Chondrocyte (in vitro differentiated cells): ENCODE data around the gene LARGE2. TPM values are rescaled to one million over a fixed set of nuclear protein-coding genes. Genes with fewer than 3 reads are reported as not detected.
A peak's percentile ranks its signal among the peaks of the same experiment; 100 is the strongest.

Experiments used
- DNase-seq: peaks from one replicate; pipeline ENCODE4 v3.0.0; 2021; ENCODE audit warnings: mixed read lengths, low spot score
- H3K27ac Mint-ChIP-seq: one replicate; pipeline ENCODE4 v1.8.0; 2021; ENCODE audit warnings: mild to moderate bottlenecking, moderate library complexity, mixed read lengths; ENCODE audit not compliant: unreplicated experiment
- H3K27me3 Mint-ChIP-seq: 2 replicates; pipeline ENCODE4 v1.8.0; 2021; ENCODE audit warnings: low read depth, mixed read lengths
- H3K36me3 Mint-ChIP-seq: 2 replicates; pipeline ENCODE4 v1.8.0; 2021; ENCODE audit warnings: low read depth, mixed read lengths
- H3K4me1 Mint-ChIP-seq: 2 replicates; pipeline ENCODE4 v1.8.0; 2021; ENCODE audit warnings: low read depth, mild to moderate bottlenecking, mixed read lengths
- H3K4me3 Mint-ChIP-seq: one replicate; pipeline ENCODE4 v1.8.0; 2021; ENCODE audit warnings: mild to moderate bottlenecking, moderate library complexity, mixed read lengths; ENCODE audit not compliant: unreplicated experiment
- H3K9me3 Mint-ChIP-seq: 2 replicates; pipeline ENCODE4 v1.8.0; 2021; ENCODE audit warnings: low read depth, mixed read lengths
- CTCF ChIP-seq: fragments of 200-600 bp; sonication (generic); IDR thresholded peaks from 2 replicates; pipeline ENCODE4 v1.5.0; 2021; ENCODE audit warnings: antibody characterized with exemption, mild to moderate bottlenecking, moderate library complexity
- total RNA-seq: library from RNA; stranded (reverse); gene quantifications from 3 replicates; pipeline ENCODE4 v1.2.1, GENCODE V29; 2021

Gene LARGE2
- total RNA-seq, 1 donor from 2014 or later: not detected

DNA sequence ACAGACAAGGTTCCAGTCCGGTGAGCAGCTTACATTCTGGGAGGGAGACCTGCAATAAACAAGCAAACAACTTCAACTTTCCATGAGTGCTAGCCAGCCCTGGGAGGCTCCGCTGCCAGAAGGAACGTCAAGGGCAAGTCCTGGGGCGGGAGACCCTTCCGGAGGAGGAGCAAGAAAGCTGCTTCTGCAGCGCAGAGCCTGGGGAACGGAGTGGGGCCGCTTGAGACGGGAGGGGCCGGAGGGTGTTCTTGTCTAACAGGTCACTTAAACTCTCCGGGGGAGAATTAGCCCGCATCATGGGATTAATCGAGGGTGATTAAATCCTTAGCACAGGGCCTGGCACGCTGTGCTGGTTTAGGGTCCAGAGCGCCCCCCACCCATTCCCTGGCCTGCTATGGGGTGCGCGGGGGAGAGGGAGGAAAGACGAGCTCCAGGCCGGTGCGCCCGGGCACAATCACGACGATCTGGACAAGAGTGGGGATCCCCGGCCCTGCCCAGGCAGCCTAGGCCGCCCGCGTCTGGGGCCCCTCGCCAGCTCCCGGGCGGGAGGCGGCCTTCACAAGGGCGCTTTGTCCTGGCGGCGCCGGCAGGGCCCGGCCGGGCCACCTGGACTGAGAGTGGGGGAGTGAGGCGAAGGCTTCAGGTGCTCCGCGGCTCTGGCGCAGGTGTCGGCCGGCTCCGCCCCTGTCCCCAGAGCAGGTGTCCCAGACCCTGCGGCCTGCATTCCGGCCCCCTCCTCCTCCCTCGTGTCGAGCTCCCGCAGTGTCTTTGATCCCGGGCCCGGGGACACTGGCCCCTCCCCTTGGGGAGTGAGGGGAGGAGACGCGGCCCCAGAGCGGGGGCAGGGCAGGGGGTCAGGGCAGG lies 663 bp upstream of the LARGE2 start:
- Mint-ChIP-seq H3K9me3 (no peaks in the 10 kb centered on the region), H3K27ac (no peak overlapping the region)
- peak; percentile 90 for DNase-seq

GRCh38 chr11:45924036-45924915 lies 1.8 kb downstream of the LARGE2 start:
- peaks cover 28% of the 10 kb centered on the region for H3K27me3 Mint-ChIP-seq
- peak overlapping the region; percentile 17 for H3K4me3 Mint-ChIP-seq
- DNase-seq: no peak
- H3K36me3 Mint-ChIP-seq: peaks cover 3% of the 10 kb centered on the region
- H3K9me3 Mint-ChIP-seq: no peaks in the 10 kb centered on the region
- TF ChIP-seq CTCF: no peak
- H3K4me1 Mint-ChIP-seq: peaks cover 7% of the 10 kb centered on the region
- no peak overlapping the region for H3K27ac Mint-ChIP-seq

More for the DNA sequence above, 663 bp upstream of the LARGE2 start:
- Mint-ChIP-seq H3K4me1 (peaks cover 11% of the 10 kb centered on the region), H3K4me3 (no peak overlapping the region), H3K36me3 (peaks cover 3% of the 10 kb centered on the region), H3K27me3 (peaks cover 25% of the 10 kb centered on the region)
- TF ChIP-seq CTCF: no peak

DNA sequence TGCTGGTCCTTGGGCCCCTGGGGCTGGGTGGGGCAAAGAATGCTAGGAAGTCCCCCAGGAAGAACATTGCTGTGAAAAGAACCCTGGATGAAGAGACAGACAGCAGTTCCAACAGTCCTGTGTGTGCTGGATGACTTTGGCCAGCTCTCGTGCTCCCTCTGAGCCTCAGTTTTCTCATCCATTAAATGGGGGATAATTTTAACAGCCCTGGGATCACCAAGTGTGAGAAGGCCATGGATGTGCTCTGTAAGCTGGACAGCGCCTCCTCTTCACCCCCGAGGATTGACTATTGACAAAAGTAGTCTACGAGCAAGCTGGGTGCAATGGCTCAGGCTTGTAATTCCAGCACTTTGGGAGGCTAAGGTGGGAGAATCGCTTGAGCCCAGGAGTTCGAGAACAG lies 2.5 kb downstream of the LARGE2 start:
- Mint-ChIP-seq H3K4me3 (no peak overlapping the region), H3K27ac (no peak overlapping the region), H3K27me3 (peaks cover 28% of the 10 kb centered on the region), H3K4me1 (peaks cover 10% of the 10 kb centered on the region), H3K36me3 (peaks cover 4% of the 10 kb centered on the region), H3K9me3 (no peaks in the 10 kb centered on the region)
- no peak for DNase-seq
- TF ChIP-seq CTCF: no peak

GRCh38 chr11:45925550-45925949 lies 3.1 kb downstream of the LARGE2 start:
- Mint-ChIP-seq H3K9me3 (no peaks in the 10 kb centered on the region), H3K36me3 (peaks cover 5% of the 10 kb centered on the region), H3K27ac (no peak overlapping the region), H3K27me3 (peaks cover 28% of the 10 kb centered on the region), H3K4me1 (peaks cover 14% of the 10 kb centered on the region), H3K4me3 (no peak overlapping the region)
- no peak for TF ChIP-seq CTCF
- no peak for DNase-seq

DNA sequence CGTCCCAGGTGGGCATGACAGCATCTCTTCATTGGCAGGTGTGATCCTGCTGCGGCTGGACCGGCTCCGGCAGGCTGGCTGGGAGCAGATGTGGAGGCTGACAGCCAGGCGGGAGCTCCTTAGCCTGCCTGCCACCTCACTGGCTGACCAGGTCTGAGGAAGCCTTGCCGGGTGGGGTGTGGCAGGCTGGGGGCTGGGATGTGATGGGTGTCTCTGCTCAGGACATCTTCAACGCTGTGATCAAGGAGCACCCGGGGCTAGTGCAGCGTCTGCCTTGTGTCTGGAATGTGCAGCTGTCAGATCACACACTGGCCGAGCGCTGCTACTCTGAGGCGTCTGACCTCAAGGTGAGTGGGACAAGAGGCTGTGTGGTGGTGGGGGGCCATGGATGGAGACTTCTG lies 3.5 kb downstream of the LARGE2 start:
- Mint-ChIP-seq H3K9me3 (no peaks in the 10 kb centered on the region), H3K36me3 (peaks cover 5% of the 10 kb centered on the region), H3K4me1 (peaks cover 14% of the 10 kb centered on the region), H3K27me3 (peaks cover 28% of the 10 kb centered on the region), H3K4me3 (no peak overlapping the region), H3K27ac (no peak overlapping the region)
- no peak for DNase-seq
- TF ChIP-seq CTCF: no peak
